CD4-positive, CD25-positive, alpha-beta regulatory T cell (primary cell): Measurements from ENCODE around the gene TBL1XR1. TPM values are rescaled to one million over a fixed set of nuclear protein-coding genes. Genes with fewer than 3 reads are reported as not detected.

ENCODE experiments used
- ATAC-seq, 2 donors: fragments of 150-1000 bp; cut with Tn5 transposase; one replicate each; pipeline ENCODE4 v1.10.0; 2021; ENCODE audit warnings: low read depth in 2 of 2, moderate number of reproducible peaks in 2 of 2, moderate library complexity in 1 of 2
- DNase-seq, 3 donors: peaks; one replicate each; pipeline versions ENCODE4 v3.0.0 to v3.0.0-alpha.2; 2012 to 2022; ENCODE audit warnings: mixed read lengths in 1 of 3
- H3K27ac ChIP-seq: one replicate; pipeline ENCODE4 v1.7.0; 2013; ENCODE audit warnings: mild to moderate bottlenecking, low read length; ENCODE audit not compliant: insufficient read depth, poor library complexity, severe bottlenecking
- H3K27me3 ChIP-seq: one replicate; pipeline ENCODE4 v1.7.0; 2013; ENCODE audit warnings: low read length; ENCODE audit not compliant: control insufficient read depth, insufficient read depth
- H3K36me3 ChIP-seq: one replicate; pipeline ENCODE4 v1.7.0; 2013; ENCODE audit warnings: mild to moderate bottlenecking, low read length, moderate library complexity; ENCODE audit not compliant: control insufficient read depth, insufficient read depth
- H3K4me1 ChIP-seq: 2 replicates; pipeline ENCODE4 v1.7.0; 2013; ENCODE audit warnings: mild to moderate bottlenecking, low read length; ENCODE audit not compliant: insufficient read depth, control insufficient read depth, poor library complexity, severe bottlenecking
- H3K4me3 ChIP-seq: one replicate; pipeline ENCODE4 v1.7.0; 2013; ENCODE audit warnings: low read depth, mild to moderate bottlenecking, low read length, moderate library complexity
- H3K9me3 ChIP-seq, 2 experiments: 1 replicate in 1 of 2; 2 replicates in 1 of 2; pipeline ENCODE4 v1.7.0; 2013; ENCODE audit warnings: low read length in 2 of 2, mild to moderate bottlenecking in 1 of 2, moderate library complexity in 1 of 2; ENCODE audit not compliant: control insufficient read depth in 2 of 2
- H3K27ac Mint-ChIP-seq, 3 donors: one replicate each; pipeline ENCODE4 v1.8.0; 2020 to 2022; ENCODE audit warnings: mild to moderate bottlenecking in 3 of 3, mixed read lengths in 3 of 3, moderate library complexity in 2 of 3
- H3K27me3 Mint-ChIP-seq: one replicate; pipeline ENCODE4 v1.8.0; 2022; ENCODE audit warnings: mild to moderate bottlenecking, mixed read lengths
- H3K36me3 Mint-ChIP-seq: one replicate; pipeline ENCODE4 v1.8.0; 2020; ENCODE audit warnings: mixed read lengths
- H3K4me1 Mint-ChIP-seq, 4 donors: one replicate each; pipeline ENCODE4 v1.8.0; 2020 to 2022; ENCODE audit warnings: mixed read lengths in 4 of 4, mild to moderate bottlenecking in 1 of 4
- H3K4me3 Mint-ChIP-seq, 4 donors: one replicate each; pipeline ENCODE4 v1.8.0; 2020 to 2022; ENCODE audit warnings: mild to moderate bottlenecking in 4 of 4, mixed read lengths in 4 of 4, moderate library complexity in 3 of 4
- H3K9me3 Mint-ChIP-seq, 7 donors: one replicate each; pipeline ENCODE4 v1.8.0; 2020 to 2022; ENCODE audit warnings: mixed read lengths in 7 of 7, mild to moderate bottlenecking in 3 of 7, moderate library complexity in 2 of 7
- polyA plus RNA-seq, 4 donors: library from polyadenylated mRNA; unstranded; fragments of 300-500 nt; fragmentation: Illumina TruSeq; gene quantifications; one replicate each; pipeline ENCODE4 v1.2.3, GENCODE V29; 2021
- total RNA-seq: library from RNA; stranded (reverse); gene quantifications from one replicate; pipeline ENCODE4 v1.2.3, GENCODE V29; 2022

The TBL1XR1 gene
- total RNA-seq (146 TPM), polyA plus RNA-seq (10 to 100 TPM; 34.0 to 49.0 (median 37.8) TPM)

DNA sequence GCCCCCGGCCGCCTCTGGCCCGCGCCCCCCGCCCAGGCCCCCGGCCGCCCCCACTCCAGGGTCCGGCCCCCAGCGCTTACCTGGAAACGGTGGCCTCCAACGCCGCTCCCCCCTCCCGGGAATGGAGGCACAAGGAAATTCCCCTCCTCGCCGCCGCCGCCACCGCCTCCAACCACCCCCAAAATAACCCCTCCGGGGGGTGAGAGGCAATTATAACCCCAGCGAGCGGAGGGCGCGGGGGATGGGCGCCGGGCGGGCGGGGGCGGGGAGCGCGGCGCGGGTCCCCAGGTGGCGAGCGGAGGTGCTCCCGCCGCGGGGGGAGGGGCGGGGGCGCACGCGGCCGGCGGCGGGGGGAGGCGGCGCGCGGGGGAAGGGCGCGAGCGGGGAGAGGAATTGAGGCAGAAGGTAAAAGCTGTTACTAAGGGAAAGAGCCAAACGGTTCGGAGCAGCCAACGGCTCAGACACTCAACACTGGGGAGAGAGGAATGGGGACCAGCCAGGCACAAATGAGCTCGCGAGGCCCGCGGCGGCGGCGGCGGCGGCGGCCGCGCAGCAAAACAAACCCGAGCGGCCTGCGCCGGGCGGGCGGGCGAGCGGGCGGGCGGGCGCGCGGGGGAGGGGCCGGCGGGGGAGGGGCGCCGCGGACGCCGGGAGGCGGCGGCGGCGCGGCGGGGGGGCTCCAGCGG, at the start of gene TBL1XR1:
Gene TBL1XR1, minus strand, starts transcription at position 442 of the 686 bp plus-strand sequence. CDS start 132,505 bp downstream, outside the sequence.
- H3K27ac ChIP-seq, result peak within 1 kb of the TSS; percentile 93
- Mint-ChIP-seq H3K36me3 (peaks cover 4% of the 10 kb centered on the region), H3K9me3 (peaks cover 0 to 3% (median 0%) of the 10 kb centered on the region in 7 donors), H3K27me3 (peaks cover 30% of the 10 kb centered on the region), H3K4me1 (peaks cover 47 to 70% (median 57%) of the 10 kb centered on the region in 4 donors), H3K4me3 (peak within 1 kb of the TSS; percentile 97 to 99 (median 99)), H3K27ac (peak within 1 kb of the TSS; percentile 98 to 99 (median 98))
- no peaks in the 10 kb centered on the region for H3K9me3 ChIP-seq
- ATAC-seq (peak; percentile 59 to 61), DNase-seq (peak; percentile 81 to 96 (median 92))
- no peaks in the 10 kb centered on the region for H3K36me3 ChIP-seq
- no peaks in the 10 kb centered on the region for H3K27me3 ChIP-seq
- H3K4me3 ChIP-seq, result peak within 1 kb of the TSS; percentile 98
- peaks cover 66% of the 10 kb centered on the region for H3K4me1 ChIP-seq

DNA sequence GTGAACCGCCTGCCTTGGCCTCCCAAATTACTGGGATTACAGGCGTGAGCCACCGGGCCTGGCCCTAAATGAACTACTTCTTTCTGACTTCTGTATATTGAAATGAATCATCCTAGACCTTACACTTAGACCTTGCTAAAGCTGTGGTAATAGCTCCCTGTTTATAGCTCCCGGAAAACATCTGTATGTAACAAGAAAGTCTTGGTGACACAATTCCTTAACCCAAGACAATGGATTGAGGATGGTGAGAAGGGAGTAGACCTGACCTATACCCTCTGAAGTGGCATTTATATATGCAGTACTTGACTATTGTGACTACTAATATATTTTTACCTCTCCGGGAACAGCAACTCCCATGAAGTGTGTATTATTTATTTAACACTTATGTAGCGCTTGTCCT, 48.0 kb upstream of the TBL1XR1 start:
- H3K27ac Mint-ChIP-seq, result no peak overlapping the region
- H3K4me1 Mint-ChIP-seq, result peaks cover 2 to 17% (median 7%) of the 10 kb centered on the region in 4 donors
- H3K36me3 Mint-ChIP-seq, result no peaks in the 10 kb centered on the region
- peaks cover 11% of the 10 kb centered on the region for H3K27me3 Mint-ChIP-seq
- ATAC-seq (no peak), DNase-seq (no peak)
- H3K27ac ChIP-seq, result no peak overlapping the region
- no peaks in the 10 kb centered on the region for H3K36me3 ChIP-seq
- no peaks in the 10 kb centered on the region for H3K9me3 ChIP-seq
- H3K4me1 ChIP-seq, result no peaks in the 10 kb centered on the region
- no peaks in the 10 kb centered on the region for H3K27me3 ChIP-seq
- peaks cover 0 to 2% (median 0%) of the 10 kb centered on the region in 7 donors for H3K9me3 Mint-ChIP-seq
- H3K4me3 Mint-ChIP-seq, result no peak overlapping the region
- no peak overlapping the region for H3K4me3 ChIP-seq

DNA sequence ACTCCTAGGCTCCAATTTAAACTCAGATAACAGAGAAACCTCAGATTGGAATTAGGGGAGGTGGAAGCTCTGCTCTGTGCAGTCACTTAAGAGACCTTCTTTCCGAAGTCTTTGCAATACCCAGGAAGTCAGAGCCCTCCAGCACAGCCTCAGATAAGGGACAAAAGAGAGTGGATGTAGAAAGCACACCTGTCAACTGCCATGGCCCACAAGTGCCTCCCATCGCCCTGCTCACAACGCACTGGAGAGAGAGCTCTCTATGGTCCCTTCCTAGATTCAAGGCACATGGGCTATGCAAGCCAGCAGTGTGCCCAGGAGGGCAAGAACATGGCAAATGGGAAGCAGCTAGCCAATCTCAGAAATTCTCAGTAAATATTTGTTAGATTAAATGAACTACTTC, 47.3 kb upstream of the TBL1XR1 start:
- no peaks in the 10 kb centered on the region for H3K36me3 Mint-ChIP-seq

DNA sequence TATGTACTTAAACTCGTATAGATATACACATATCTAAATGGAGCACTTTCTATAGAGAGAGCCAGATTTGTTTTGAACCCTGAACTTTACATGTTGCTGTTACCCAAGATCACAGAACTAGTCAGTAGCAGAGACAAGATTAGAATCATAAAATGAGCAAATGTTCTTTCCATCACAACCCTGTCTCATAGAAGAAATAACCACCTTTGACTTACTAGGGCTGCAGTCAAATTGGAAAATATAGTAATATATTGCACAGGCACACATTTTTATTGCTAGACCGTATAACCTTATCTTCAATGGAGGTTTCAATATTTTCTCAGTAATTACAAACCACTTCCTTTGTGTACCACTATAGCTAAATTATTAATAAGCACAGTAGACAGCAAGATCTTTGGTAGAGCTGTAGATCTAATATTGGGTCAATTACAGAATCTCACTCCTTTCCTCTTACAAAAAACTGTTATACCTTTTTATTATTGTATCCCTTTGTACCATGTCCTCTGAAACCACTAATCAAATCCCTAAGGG, 41.5 kb upstream of the TBL1XR1 start:
- Mint-ChIP-seq H3K36me3 (peaks cover 3% of the 10 kb centered on the region), H3K27ac (no peak overlapping the region), H3K9me3 (peaks cover 0 to 3% (median 0%) of the 10 kb centered on the region in 7 donors), H3K4me1 (peaks cover 12 to 29% (median 18%) of the 10 kb centered on the region in 4 donors), H3K27me3 (peaks cover 5% of the 10 kb centered on the region), H3K4me3 (no peak overlapping the region)
- H3K4me1 ChIP-seq, result peaks cover 6% of the 10 kb centered on the region
- no peak overlapping the region for H3K27ac ChIP-seq
- H3K27me3 ChIP-seq, result no peaks in the 10 kb centered on the region
- ATAC-seq (peak; percentile 34 to 45), DNase-seq (no peak)
- H3K9me3 ChIP-seq, result no peaks in the 10 kb centered on the region
- H3K36me3 ChIP-seq, result no peaks in the 10 kb centered on the region
- H3K4me3 ChIP-seq, result no peak overlapping the region

More for the DNA sequence above, 47.3 kb upstream of the TBL1XR1 start:
- ATAC-seq, result no peak
- Histone ChIP-seq H3K4me1 (no peaks in the 10 kb centered on the region), H3K4me3 (no peak overlapping the region), H3K9me3 (no peaks in the 10 kb centered on the region), H3K27ac (no peak overlapping the region), H3K36me3 (no peaks in the 10 kb centered on the region), H3K27me3 (no peaks in the 10 kb centered on the region)
- peaks cover 0 to 2% (median 0%) of the 10 kb centered on the region in 7 donors for H3K9me3 Mint-ChIP-seq
- H3K27ac Mint-ChIP-seq, result no peak overlapping the region
- no peak for DNase-seq
- peaks cover 5% of the 10 kb centered on the region for H3K27me3 Mint-ChIP-seq
- no peak overlapping the region for H3K4me3 Mint-ChIP-seq
- peaks cover 5 to 12% (median 5%) of the 10 kb centered on the region in 4 donors for H3K4me1 Mint-ChIP-seq

DNA sequence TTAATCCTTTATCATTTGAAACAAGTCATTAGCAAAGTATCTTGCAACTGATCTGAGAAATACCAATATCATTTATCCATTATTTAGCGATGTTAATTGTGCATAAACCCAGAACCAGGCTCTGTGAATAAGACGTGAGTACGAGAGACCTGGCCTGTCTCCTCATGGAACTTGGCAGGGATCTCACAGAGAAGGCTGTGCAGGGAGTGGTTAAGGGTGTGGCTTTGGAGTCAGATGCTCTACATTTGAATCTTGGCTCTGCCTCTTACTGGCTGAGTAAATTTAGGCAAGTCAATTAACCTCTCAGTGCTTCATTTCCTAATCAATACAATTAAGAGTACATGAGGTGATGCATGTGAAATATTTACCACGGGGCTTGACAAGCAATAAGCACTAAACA, 39.9 kb upstream of the TBL1XR1 start:
- Mint-ChIP-seq H3K4me1 (peaks cover 7 to 21% (median 15%) of the 10 kb centered on the region in 4 donors), H3K36me3 (peaks cover 3% of the 10 kb centered on the region), H3K4me3 (no peak overlapping the region), H3K9me3 (peaks cover 0 to 3% (median 0%) of the 10 kb centered on the region in 7 donors), H3K27me3 (no peaks in the 10 kb centered on the region), H3K27ac (no peak overlapping the region)
- Histone ChIP-seq H3K27me3 (no peaks in the 10 kb centered on the region), H3K4me1 (peaks cover 6% of the 10 kb centered on the region), H3K9me3 (no peaks in the 10 kb centered on the region), H3K4me3 (no peak overlapping the region), H3K27ac (no peak overlapping the region), H3K36me3 (no peaks in the 10 kb centered on the region)
- DNase-seq, result no peak
- no peak for ATAC-seq

DNA sequence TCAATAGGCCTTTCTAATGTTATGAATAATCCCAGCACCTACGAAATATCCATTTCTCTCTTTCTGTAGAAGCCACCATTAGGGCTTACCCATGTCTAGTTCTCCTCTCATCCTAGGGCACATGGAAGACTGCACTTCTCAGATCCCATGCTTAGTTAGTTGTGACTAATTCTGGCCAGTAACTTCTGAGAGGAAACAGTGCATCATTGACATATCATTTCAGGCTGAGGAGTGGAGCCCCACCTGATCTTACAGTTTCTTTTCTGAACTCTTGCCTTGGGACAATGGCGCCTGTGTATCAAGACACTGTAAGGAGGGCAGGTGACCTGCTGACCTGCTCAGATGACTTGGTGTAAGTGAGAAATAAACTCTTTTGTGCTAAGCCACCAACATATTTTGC, 39.4 kb upstream of the TBL1XR1 start:
- Histone ChIP-seq H3K9me3 (no peaks in the 10 kb centered on the region), H3K27ac (no peak overlapping the region), H3K36me3 (no peaks in the 10 kb centered on the region), H3K4me1 (peaks cover 6% of the 10 kb centered on the region), H3K27me3 (no peaks in the 10 kb centered on the region), H3K4me3 (no peak overlapping the region)
- H3K27ac Mint-ChIP-seq, result peak overlapping the region in 1 of 3 donors; percentile 22
- H3K4me1 Mint-ChIP-seq, result peaks cover 7 to 21% (median 15%) of the 10 kb centered on the region in 4 donors
- ATAC-seq (no peak), DNase-seq (no peak)
- H3K36me3 Mint-ChIP-seq, result peaks cover 3% of the 10 kb centered on the region
- H3K9me3 Mint-ChIP-seq, result peaks cover 0 to 3% (median 0%) of the 10 kb centered on the region in 7 donors
- H3K4me3 Mint-ChIP-seq, result no peak overlapping the region
- H3K27me3 Mint-ChIP-seq, result no peaks in the 10 kb centered on the region

DNA sequence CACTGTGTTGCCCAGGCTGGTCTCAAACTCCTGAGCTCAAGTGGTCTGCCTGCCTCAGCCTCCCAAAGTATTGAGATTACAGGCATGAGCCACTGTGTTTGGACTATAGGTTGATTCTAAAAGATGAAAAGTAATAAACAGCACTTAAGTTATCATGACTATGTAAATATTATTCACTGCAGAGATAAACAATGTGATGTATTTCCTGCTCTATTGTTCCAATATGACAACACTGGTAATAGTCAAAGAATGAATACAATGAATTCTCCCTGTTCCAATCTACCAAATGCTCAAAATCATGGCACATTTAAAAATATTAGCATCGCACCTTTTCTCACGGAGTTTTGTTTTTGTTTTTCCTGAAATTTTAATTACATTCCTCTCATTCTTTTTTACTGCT, 36.8 kb upstream of the TBL1XR1 start:
- Mint-ChIP-seq H3K4me1 (peaks cover 7 to 19% (median 18%) of the 10 kb centered on the region in 4 donors), H3K36me3 (peaks cover 3% of the 10 kb centered on the region), H3K27me3 (peaks cover 5% of the 10 kb centered on the region), H3K27ac (peak overlapping the region in 2 of 3 donors; percentile 2 to 34), H3K9me3 (peaks cover 0 to 4% (median 0%) of the 10 kb centered on the region in 7 donors), H3K4me3 (no peak overlapping the region)
- Histone ChIP-seq H3K27ac (no peak overlapping the region), H3K4me3 (no peak overlapping the region), H3K27me3 (no peaks in the 10 kb centered on the region), H3K36me3 (no peaks in the 10 kb centered on the region), H3K4me1 (peaks cover 5% of the 10 kb centered on the region), H3K9me3 (no peaks in the 10 kb centered on the region)
- no peak for DNase-seq
- ATAC-seq, result no peak
